ENCODE results near the gene PDHB. TPM values are rescaled to one million over a fixed set of nuclear protein-coding genes. Genes with fewer than 3 reads are reported as not detected.
A peak's percentile ranks its signal among the peaks of the same experiment; 100 is the strongest.
"Not testable (repeated sequence)": the region's sequence is repeated elsewhere in the genome, so short reads cannot be mapped to it uniquely, and the experiment has no call there.

PDHB gene
- 63.6 TPM for total RNA-seq

DNA sequence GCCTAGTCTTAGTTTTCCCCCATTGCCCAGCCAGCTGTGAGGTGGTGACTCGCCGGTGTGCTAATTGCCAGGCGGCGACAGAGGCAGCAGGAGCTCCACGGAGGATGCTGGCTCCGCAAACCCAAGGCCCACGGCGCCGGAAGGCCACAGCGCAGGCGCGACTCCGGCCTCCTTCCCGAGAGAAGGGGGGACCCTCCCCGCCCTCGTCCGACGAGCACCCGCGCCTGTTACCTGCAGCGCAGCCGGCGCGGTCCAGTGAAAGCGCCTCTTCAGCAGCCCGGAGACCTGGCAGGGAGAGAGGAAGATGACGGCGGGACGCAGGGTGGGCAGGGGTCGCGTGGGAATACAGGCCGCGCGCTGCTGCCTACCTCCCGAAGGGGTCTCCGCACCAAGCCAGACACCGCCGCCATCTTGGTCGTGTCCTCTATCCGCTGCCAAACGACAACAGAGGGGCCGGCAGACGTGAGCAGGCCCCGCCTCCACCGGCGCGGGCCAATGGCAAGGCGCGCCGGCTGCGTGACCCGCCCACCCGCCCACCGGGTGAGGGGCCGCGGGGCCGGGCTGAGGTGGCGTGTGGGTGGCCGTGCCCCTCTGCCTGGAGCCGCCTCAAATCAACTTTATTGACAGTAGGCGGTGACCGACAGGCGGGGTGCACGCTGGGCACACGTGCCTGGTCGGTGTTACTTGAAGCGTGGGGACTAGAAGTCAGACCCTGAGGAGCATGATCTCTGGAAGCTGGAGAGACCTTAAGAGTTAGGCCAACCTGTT is at the start of gene PDHB:
Gene PDHB, minus strand, starts transcription at position 433 of the 768 bp plus-strand sequence. Its CDS starts 23 bp downstream, at position 410.
- DNase-seq, result peak; percentile 88

DNA sequence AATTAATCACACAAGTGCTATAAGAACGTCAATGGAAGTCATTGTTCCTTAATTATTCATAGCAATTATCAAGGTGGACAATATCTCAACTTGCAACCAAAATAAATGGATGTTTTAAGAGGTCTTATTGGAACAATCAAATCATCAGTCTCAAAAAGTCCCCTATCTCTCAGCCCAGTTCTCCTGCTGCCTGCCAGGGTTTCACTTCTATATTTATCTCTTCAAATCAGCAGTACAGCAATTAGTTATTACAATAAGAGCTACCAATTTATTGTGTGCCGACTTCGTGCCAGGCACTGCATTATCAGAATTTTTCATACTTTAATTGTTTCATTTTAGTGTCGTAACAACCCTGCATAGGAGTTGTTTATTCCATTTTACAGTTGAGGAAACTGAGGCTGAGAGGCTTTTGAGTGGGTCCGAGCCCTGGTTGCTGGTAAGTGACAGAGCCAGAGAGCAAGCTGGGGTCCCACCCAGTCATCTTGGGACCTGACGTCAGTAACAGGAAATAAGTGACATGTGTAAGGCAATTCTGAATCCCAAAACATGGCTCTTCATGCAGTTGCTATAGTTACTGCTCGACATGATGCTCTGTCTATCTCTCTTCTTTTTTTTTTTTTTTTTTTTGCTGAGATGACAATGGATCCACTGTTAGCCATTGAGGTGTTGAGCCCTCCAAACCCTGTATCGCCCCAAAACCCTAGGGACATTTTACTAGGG is 49.4 kb upstream of the PDHB start:
- no peak for DNase-seq

GRCh38 chr3:58480309-58480708 is 46.7 kb upstream of the PDHB start:
- no peak for DNase-seq

DNA sequence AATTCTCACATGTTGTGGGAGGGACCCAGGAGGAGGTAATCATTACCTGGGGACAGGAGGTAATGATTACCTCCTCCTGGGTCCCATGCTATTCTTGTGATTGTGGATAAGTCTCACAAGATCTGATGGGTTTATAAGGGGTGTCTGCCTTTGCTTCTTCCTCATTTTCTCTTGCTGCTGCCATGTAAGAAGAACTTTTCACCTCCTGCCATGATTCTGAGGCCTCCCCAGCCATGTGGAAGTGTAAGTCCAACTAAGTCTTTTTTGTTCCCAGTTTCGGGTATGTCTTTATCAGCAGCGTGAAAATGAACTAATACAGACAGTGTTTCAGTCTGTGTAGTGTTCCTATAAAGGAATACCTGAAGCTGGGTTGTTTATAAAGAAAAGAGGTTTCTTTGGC is 45.1 kb upstream of the PDHB start:
- no peak for DNase-seq

- DNase-seq, result no peak
These were observed 41.4 kb upstream of the PDHB start for GRCh38 chr3:58474967-58475578.

DNA sequence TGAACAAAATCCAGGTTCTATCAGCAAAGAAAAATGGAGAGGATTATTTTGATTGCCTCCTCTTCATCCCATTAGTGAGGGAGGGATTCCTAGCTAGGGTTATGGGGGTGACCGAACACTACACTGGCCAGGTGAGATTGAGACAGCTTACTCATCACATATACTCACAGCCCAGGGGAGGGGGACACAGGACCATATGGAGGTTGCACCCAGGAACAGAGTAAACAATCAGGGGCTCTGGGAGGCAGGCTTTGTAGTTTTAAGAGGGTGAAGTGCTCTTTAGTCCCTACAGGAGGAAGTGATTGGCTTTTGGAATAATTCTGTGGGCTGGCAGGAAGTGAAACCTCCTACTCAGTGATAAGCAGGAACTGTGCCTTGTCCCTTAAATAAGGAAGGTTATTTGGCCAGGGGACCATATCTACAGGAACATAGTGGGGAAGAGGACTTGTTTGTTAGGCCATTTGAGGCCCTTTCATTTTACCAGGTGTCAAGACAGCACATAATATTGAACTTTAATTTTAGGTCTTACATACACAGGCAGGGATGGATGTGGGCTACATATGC is 40.8 kb upstream of the PDHB start:
- DNase-seq, result no peak

- DNase-seq, result no peak
These were observed 39.6 kb upstream of the PDHB start for GRCh38 chr3:58473275-58473674.

DNA sequence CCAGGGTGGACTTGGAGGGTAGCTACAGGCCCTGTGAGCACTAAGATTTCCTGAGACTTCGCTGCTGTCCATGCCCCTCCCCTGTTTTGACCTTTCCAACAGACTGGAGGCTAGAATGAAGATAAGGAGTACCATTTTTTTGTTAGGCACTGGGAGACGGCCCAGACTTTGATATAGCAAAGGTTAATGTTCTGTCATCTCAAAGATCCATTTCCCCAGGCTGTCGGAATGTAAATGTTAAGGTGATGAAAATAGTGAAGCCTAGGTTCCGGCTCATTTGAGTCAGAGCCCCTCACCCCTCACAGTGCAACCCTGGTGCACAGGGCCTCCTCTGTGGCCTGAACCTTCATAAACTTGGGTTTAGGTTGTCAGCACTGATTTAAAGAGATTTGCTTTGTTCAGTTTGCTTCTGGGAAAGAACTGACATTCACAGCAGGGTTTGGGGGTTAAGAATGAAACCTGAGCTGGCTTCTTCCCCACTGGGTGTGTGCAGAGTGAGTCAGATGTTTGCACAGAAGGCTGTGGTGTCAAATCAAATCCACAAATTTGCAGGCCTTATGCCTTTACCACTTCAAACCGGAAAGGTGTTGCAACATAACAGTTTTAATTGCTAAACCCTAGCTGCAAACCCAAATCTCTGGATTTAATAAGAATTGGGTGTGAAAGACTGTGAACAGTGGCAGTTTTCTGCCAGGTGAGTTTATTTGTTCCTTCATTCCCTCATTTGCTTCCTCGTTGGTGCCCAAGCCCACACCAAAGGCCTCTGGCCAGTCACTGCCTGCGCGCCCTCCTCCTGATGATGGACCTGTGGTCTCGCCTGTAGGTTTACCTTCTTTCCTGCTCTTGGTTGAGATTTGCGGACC is 37.6 kb upstream of the PDHB start:
- no peak for DNase-seq

DNA sequence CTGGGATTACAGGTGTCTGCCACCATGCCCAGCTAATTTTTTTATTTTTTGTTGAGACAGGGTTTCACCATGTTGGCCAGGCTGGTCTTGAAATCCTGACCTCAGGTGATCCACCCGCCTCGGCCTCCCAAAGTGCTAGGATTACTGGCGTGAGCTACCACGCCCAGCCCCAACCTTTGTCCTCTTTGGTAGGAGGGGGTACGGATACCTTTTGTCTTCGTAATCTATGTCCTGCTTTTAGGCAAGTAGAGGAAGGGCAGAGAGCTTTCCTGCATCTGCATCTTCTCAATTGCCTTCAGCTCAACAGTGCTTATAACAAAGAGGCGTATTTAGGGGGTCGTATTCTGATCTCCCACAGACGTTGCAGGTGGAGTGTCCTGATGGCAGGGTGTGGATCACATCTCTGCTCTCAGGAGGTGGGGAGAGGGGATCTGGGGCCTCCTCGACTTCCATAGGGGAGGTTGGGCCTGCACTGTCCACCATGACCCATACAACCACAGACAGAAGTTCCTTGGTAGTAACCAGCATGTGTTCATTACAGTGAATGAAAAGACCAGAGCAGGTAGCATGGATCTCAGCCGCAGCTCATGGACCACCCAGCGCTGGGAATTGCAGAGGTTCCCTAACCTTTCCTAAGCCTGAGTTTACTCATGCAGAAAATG is 36.9 kb upstream of the PDHB start:
- DNase-seq, result no peak

DNA sequence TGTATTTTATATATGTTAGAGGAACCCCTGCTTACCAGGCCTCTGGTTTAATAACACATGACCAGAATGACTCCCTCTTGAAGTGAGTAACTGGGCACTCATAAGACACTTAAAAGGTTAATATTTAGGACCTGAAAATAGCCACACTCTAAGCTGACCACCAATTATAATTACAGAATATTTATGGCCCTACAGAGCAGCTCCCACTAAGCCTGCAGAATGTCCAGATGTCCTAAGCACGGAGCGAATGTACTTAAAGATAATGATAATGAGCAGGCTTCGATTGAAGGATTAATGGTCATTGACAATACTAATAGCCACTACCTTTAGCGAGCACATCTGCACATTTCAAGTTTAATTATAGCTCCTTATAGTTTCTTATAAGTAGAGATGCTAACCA is 35.5 kb upstream of the PDHB start:
- no peak for DNase-seq

DNA sequence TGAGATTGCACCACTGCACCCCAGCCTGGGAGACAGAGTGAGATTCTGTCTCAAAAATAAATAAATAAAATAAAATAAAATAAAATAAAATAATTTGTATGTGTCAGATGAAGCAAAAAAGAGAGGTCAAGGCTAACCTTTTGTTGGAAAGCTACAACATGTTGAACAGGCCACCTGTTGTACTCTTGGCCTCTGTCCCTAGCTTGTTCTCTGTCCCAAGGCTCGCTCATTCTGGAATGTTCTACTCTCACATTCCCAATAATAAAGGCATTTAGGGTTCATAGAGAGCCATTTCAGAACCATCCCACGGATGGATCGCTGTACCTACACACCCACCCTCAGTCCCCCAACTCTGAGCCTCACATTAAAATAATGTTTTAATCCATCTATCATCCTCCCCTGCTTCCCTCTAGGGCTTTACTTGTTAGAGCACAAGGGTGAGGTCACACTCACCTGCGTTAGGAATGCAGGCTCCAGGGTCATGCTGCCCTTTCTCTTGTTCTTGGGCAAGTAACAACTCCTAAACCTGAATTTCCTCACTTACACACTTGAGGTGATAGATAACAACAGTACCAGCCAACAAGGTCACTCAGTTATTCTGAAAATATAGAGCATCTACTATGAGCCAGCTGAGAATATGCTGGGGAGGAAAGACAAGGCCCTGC is 33.4 kb upstream of the PDHB start:
- no peak for DNase-seq

GRCh38 chr3:58464866-58465265 is 31.2 kb upstream of the PDHB start:
- no peak for DNase-seq

- DNase-seq, result no peak
These were observed 30.3 kb upstream of the PDHB start for GRCh38 chr3:58463942-58464271.

DNA sequence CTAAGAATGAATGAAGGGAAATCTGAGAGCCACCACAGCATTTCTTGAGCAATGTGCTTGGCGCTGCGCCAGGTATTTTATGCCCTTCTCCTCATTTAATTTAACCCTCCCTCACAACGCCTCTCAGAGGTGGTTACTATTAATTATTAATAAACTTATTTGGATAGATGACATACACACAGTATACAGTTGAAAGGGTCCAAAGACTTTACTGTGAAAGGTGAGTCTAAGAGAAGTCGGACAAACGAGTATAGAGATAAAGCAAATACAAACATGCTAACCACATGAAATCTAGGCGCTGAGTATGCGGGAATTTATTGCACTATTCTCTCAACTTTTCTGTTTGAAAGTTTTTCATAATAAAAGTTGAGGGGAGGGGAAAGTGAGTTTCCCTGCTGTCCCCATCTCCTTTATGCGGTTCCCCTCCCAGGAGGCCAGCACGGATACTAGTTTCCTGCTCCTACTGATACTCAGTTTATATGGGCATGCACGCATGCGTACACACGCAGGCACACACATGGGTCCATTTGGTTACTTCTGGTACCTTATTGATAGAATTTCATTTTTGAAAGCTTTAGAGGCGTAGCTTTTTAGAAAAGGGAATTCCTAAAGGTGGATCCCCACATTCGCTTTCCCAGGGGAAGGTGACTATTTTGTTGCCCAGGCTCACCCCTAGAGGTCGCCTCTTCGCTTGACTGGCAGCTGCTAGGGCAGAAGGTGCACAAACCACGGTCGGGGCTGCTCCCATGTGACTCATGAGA is 29.7 kb upstream of the PDHB start:
- peak; percentile 19 for DNase-seq

GRCh38 chr3:58462829-58463180 is 29.2 kb upstream of the PDHB start:
- no peak for DNase-seq

DNA sequence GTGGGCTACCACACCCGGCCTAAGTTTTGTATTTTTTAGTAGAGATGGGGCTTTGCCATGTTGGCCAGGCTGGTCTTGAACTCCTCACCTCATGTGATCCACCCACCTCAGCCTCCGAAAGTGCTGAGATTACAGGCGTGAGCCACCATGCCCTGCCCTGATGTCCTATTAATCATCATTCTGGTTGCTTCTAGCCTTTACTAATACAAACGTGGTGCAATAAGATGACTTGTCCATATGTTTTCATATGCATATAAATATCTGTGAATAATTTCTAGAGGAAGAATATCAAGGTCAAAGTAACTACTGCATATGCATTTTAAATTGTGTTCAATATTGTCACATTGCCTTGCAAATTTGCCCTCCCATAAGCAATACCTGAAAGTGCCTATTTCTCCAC is 25.5 kb upstream of the PDHB start:
- DNase-seq, result no peak

GRCh38 chr3:58452176-58452575 is 18.5 kb upstream of the PDHB start:
- no peak for DNase-seq

DNA sequence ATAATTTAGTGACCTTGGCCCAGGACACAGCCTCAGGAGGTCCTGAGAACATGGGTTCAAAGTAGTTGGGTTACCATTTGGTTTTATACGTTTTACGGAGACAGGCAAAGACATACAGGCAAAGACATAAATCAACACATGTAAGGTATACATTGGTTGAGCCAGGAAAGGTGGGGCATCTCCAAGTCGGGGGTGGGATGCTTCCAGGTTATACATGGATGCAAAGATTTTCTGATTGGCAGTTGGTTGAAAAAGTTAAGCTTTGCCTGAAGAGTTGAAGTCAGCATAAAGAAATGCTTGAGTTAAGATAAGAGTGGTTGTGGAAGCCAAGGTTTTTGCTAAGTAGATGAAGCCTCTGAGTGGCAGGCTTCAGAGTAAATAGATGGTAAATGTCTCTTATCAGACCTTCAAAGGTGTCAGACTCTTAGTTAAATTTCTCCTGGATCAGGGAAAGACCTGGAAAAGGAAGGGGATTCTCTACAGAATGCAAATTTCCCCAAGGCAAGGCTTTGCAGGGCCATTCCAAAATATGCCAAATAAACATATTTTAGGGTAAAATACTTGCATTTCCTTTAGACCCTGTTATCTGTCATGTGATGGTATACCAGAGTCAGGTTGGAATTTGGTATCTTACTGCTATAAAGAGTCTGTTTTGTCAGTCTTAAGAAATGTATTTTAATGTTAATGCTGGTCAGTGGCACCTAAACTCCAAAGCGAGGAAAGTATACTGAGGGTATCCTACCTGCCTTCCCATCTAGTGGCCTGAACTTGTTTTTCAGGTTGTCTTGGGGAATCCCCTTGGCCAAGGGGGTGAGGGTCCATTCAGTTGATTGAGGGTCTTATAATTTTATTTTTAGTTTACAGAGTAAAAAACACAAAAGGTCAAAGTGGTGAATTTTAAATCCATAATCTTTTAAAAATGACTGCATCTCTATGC is 8.2 kb upstream of the PDHB start:
- DNase-seq, result no peak

GRCh38 chr3:58440996-58441355 is 7.3 kb upstream of the PDHB start:
- DNase-seq, result not testable (repeated sequence)
